Measurements from ENCODE around the gene TNIP1.
A peak's percentile ranks its signal among the peaks of the same experiment; 100 is the strongest.

The TNIP1 gene

GRCh38 chr5:151081431-151082281 lies 822 bp upstream of the TNIP1 start:
- DNase-seq, result peak in 1 of 2 experiments; percentile 39

GRCh38 chr5:151079838-151080612 lies 809 bp downstream of the TNIP1 start:
- DNase-seq, result peak in 1 of 2 experiments; percentile 53

DNA sequence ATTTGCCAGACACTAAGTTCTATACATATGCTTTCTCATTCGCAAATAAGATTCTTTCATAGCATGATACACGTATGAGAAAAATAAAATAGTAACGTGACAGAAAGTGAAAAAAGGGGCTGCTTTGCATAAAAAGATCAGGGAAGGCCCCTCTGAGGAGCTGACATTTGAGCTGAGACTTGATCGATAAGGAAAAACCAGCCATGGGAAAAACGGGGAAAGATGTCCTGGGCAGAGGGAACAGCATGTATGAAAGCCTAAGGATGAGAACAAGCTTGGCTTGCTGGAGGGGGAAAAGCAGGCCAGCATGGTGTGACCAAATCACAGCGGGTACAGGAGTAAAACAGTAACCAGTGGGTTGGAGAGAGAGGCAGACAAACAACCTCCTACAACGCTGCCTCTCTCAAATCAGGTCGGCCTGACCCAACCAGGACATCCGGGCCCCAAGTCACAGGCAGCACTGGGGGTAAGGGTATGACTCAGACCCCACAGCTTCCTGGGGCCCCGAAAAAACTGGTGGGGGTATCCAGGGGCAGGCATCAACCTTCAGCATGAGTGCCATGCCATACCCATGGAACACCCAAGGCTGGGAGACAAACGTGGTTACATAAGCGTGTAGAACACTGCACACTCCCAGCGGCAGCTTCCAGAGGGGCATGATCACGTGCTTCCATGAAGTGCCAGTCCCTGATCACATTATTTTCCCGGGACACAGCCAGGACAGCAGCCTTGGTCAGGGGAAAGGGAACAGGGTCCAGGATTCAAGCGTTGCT lies 2.2 kb downstream of the TNIP1 start:
- DNase-seq, result no peak

DNA sequence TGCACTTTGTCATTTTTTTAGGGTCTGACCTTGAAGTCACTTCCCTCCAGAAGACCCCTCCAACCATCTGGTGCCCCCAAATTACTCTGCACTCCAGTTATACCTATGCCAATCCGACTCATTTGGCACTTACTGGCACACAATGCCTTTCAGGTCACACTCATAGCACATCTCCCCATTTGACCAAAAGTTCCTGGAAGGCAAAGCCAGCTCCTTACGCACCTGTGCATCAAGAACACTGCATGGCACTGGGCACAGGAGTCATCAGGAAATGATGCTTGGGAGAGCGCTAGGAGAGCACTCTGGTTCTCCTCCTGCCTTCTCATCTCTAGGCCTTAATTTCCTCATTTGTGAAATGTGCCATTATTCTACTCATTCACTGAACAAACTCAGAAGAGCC lies 2.9 kb downstream of the TNIP1 start:
- no peak for DNase-seq

GRCh38 chr5:151077419-151077818 lies 3.4 kb downstream of the TNIP1 start:
- no peak for DNase-seq

GRCh38 chr5:151076616-151077015 lies 4.2 kb downstream of the TNIP1 start:
- no peak for DNase-seq

DNA sequence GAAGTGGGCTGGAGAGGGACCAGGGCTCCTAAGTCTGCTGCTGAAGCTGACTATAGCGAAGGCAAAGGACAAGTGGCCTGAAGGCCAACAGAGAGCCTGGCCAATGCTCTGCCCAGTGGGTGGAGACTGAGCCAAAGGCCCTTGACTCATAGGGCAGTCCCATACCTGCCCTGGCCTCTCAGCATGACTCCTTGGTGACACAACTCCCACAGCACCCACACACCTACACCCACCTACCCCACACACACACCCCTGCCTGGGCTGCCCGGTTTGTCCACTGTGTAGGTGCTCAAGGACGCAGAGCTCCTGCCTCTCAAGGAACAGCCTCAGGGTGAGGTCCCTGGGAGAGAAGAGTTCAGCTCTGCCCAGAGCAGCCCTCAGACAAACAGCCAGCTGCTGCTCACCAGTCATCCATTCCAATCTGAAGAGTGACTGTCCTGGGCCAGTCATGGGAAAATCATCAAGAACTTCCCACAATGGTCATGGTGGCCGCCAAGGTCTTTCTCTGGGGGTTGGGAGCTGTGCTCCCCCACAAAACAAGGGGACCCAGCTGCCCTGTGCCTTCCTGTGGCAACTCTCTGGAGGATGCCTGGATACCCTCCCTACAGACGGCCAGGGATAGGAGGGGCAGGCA lies 5.0 kb downstream of the TNIP1 start:
- DNase-seq, result no peak

DNA sequence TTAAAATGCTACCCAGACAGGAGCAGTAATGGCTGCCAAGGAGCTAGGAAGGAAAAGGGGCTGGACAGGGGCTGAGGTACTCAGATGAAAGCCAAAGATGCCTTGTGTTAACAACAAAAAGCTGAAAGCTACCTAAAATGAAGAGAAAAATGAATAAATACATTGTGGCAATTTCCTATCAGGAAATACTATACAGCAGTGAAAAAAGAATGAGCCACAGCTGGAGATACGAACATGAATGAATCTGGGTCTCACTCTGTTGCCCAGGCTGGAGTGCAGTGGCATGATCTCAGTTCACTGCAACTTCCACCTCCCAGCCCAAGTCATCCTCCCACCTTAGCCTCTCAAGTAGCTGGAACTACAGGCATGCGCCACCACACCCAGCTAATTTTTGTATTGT lies 6.3 kb downstream of the TNIP1 start:
- no peak for DNase-seq

DNA sequence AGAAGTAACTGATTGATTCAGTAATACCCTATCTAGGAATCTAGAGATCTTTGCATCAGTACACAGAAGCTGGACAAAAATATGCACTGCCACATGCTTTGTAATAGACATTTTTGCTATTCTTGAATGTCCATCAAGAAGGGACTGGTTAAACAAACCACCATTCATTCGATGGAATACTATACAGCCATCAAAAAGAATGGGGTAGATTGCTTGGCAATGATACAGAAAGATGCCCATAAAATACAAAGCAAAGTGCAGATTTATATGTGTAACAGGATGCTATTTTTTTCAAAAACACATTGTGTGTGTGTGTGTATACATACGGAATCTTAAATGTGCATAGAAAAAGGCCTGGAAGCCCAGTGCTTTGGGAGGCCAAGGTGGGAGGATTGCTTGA lies 7.6 kb downstream of the TNIP1 start:
- DNase-seq, result no peak

GRCh38 chr5:151072630-151073025 lies 8.2 kb downstream of the TNIP1 start:
- no peak for DNase-seq

- no peak for DNase-seq
Measured at GRCh38 chr5:151071848-151072629, 8.8 kb downstream of the TNIP1 start.

- DNase-seq, result no peak
Measured at GRCh38 chr5:151071021-151071420, 9.8 kb downstream of the TNIP1 start.

DNA sequence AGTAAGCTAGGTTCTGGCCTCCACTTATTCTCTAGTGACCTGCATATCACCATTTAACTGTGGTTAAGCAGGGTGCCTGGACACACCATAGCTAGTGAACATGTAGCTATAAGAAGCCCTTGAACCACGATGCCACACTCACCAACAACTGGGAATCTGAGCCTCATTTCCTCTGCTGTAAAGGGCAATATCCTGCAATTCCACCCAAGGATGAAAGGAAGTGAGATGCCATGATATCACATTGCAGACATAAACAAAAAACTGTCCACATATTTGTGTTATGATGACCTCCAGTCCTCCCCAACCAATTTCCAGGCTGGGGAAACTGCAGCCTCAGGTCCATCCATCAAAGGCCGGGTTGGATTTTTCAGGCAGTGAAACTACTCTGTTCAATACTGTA lies 10.4 kb downstream of the TNIP1 start:
- no peak for DNase-seq

DNA sequence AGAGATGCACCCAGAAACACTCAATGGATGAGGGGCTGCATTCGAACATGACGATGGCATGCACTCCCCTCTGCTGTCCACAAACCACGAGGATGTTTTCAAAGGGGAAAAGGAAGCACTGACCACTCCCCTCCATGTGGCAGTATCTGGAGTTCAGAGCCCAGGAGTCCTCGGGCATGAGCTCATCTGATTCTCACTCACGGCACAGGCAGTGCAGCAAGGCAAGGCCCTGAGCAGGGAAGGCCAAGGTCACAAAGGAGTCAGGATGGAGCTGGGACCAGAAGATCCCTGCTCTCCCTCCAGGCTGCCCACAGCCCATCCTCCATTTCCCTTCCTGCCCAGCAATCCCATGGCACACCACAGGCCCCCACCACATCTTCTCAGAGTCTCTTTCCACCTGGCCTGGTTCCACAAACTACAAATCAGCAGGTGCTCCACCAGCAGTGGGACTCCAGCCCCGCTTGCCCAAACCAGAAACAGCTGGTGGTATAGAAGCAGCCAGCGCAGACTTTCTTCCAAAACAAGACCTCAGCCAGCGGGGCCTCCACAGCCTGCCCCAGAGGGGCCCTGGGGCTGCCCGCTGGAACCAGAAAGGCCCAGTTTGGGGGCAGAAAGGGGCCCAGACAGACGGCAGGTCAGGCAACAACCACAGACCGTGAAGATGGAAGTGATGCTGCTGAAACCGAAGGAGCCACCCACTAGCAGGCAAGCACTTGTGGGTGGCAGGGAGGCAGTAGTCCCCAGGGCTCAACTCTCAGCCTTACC lies 12.2 kb downstream of the TNIP1 start:
- no peak for DNase-seq

- DNase-seq, result no peak
Measured at GRCh38 chr5:151067632-151068432, 13.0 kb downstream of the TNIP1 start.

DNA sequence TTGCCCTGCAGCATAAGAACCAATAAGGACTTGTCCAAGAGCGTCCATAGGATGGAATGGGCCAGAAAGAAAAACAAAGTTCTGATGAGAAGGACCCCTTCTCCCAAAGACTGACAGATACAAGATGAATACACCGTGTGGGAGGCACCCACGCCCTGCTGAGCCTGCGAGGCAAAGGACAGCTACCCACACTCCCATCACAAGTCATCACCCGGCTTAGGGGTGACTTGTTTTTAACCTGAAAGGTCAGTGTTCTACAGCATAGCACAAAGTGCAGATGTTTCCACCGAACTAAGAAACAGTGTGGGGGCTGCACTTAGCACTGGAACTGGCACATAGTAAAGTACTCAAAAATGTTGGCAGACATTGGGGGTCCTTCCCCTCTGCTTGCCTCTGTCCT lies 13.9 kb downstream of the TNIP1 start:
- DNase-seq, result no peak

- DNase-seq, result no peak
Measured at GRCh38 chr5:151065609-151066008, 15.2 kb downstream of the TNIP1 start.

DNA sequence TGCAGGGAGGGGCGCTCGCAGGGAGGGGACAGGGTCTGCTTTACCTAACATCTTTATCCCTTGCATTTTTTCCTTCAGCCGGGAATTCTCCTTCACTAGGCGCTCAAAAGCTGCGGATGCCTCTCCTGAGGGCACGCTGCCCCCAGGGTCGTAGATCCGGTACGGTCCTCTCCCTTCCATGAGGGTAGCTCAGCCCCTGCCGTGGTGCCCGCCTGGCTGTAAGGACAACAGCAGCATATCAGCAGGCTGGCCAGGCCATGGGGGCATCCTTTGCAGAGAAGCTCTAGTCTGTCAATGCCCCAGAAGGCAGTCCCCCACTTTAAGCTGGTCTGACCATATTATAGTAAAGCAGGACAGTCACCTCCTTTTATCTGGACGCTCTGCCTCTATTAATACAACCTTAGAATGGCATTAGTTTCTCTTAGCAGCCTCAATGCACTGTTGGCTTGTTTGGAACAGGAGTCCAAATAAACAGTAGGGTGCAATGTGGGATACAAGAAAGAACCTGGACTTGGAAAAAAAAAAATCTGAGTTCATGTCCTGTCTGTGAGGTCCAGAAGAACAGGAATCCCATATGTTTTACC lies 15.8 kb downstream of the TNIP1 start:
- no peak for DNase-seq

DNA sequence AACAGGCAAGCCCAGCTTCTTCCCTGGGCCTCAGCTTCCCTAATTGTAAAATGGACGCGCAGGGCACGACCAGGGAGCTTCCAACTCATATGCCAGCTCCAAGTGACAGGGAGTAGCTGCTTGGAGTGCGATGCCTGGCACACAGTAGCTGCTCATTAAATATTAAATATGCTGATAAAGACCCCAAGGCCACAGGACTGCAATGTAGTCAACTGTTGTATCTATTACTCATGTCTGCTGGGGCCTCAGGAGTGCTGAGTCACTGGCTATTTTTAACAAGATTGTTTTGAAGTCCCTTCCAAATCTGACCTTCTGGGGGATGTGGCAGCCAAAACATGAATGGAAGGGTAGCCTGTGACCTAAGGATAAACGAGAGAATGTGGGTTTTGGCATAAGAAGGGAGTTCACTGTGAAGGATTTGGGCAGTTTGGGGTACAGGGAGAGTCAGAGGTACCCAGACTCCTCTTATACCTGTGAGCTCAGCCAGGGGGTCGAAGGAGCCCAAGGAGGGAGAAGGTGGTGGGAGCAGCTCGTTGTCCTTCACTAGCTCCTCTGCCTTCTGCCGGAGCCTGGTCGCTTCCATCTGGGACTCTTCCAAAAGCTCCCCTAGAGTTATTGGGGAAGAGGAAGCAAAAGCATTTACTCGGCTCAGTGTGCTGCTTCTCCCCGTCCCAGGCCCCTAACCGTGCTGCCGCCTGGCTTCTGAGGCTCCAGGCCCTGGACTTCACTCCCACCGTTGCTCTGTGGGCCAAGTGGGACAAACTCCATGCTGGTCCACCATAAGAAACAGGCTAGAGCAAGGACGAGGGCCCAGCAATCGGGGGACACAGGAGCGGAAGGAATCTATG lies 17.5 kb downstream of the TNIP1 start:
- DNase-seq, result no peak
